Upper lobe of left lung (tissue), 6 donors: ENCODE data around the gene CDH2. TPM values are rescaled to one million over a fixed set of nuclear protein-coding genes. Genes with fewer than 3 reads are reported as not detected.

Source experiments
- ATAC-seq, 2 donors: fragments of 200-7000 bp; cut with Tn5 transposase; one replicate each; pipeline ENCODE4 v1.9.1; 2022; ENCODE audit warnings: mild to moderate bottlenecking in 2 of 2, moderate library complexity in 2 of 2; ENCODE audit not compliant: low FRiP score in 2 of 2
- DNase-seq, 2 donors: peaks; one replicate each; pipeline ENCODE4 v3.0.0-alpha.2; 2019 to 2020
- H3K27ac ChIP-seq, 4 donors: fragments of 200-600 bp; sonication (generic); one replicate each; pipeline ENCODE4 v1.5.1; 2016 to 2019
- H3K27me3 ChIP-seq, 4 donors: fragments of 200-600 bp; sonication (generic); one replicate each; pipeline ENCODE4 v1.5.1; 2017 to 2019
- H3K36me3 ChIP-seq, 4 donors: fragments of 200-600 bp; sonication (generic); one replicate each; pipeline ENCODE4 v1.5.1; 2016 to 2019
- H3K4me1 ChIP-seq, 4 donors: fragments of 200-600 bp; sonication (generic); one replicate each; pipeline ENCODE4 v1.5.1; 2018 to 2019
- H3K4me3 ChIP-seq, 4 donors: fragments of 200-600 bp; sonication (generic); one replicate each; pipeline ENCODE4 v1.5.1; 2017 to 2019; ENCODE audit warnings: mild to moderate bottlenecking in 2 of 4, moderate library complexity in 1 of 4
- H3K9me3 ChIP-seq, 4 donors: fragments of 200-600 bp; sonication (generic); one replicate each; pipeline ENCODE4 v1.5.1; 2018 to 2019
- EP300 ChIP-seq, 4 donors: sonication (generic); formaldehyde crosslinking; IDR thresholded peaks; one replicate each; pipeline ENCODE4 v1.5.1; 2017; ENCODE audit warnings: antibody characterized with exemption in 4 of 4, control low read depth in 2 of 4
- POLR2A ChIP-seq, 4 donors: fragments of 450-650 bp; IDR thresholded peaks; one replicate each; pipeline ENCODE4 v1.5.1; 2016 to 2017; ENCODE audit warnings: antibody characterized with exemption in 4 of 4, mild to moderate bottlenecking in 2 of 4
- POLR2AphosphoS5 ChIP-seq, 2 donors: sonication (generic); formaldehyde crosslinking; IDR thresholded peaks; one replicate each; pipeline ENCODE4 v1.5.1; 2017; ENCODE audit warnings: antibody characterized with exemption in 2 of 2
- WGBS, 2 donors: methylation state at CpG; one replicate each; pipeline ENCODE4 v1.1.5; 2017 to 2018; 5-methylcytosine and 5-hydroxymethylcytosine counted together
- total RNA-seq, 6 donors: library from RNA; depleted of rRNA in 4 of 6; stranded (reverse); fragments of >200 nt in 4 of 6; gene quantifications; one replicate each; pipeline versions ENCODE4 v1.1.0 to v1.2.1, GENCODE V29; 2016 to 2021
- TF ChIP-seq, protein P1 (sequence below), 6 experiments: fragments of 450-650 bp in 4 of 6; fragments of 200-600 bp in 2 of 6; sonication (generic) in 2 of 6; IDR thresholded peaks; one replicate each; pipeline ENCODE4 v1.5.1; 2016 to 2019; ENCODE audit warnings: antibody characterized with exemption in 6 of 6
- donor health status: DM: no; HTN: no; CAD: no; lungs with moderate emphysema.
- donor health status: DM: no; HTN: yes; CAD: no; lungs with severe emphysema.

The CDH2 gene
- total RNA-seq, 6 donors from 2014 or later = 0.20 to 2.3 (median 0.75) TPM; not detected in 2

DNA sequence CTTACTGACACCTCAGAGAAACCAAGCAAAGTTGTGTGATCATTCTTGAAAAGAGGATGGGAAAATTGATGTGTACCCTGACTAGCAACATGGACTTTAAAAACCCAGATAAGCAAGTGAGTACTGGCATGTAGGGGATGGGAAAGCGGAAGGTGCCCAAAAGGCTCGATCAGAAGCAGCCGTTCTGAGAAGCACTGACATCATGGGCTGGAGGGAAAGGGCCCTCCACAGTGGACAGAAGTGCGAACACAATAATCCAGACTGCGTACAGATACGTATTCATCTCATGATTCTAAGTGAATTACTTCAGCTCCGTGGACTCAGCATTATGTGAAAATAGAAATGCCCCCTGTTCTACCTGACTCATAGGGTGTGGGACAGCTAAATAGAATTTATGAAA is 42.2 kb downstream of the CDH2 start:
- Histone ChIP-seq H3K27me3 (no peaks in the 10 kb centered on the region), H3K4me3 (no peak overlapping the region), H3K36me3 (no peaks in the 10 kb centered on the region), H3K27ac (no peak overlapping the region), H3K9me3 (no peaks in the 10 kb centered on the region), H3K4me1 (no peaks in the 10 kb centered on the region)
- TF ChIP-seq EP300 (IDR thresholded peaks at IDR 0.05) (no peak), POLR2AphosphoS5 (IDR thresholded peaks at IDR 0.05) (no peak), POLR2A (IDR thresholded peaks at IDR 0.05) (no peak)
- TF ChIP-seq, protein P1, sequence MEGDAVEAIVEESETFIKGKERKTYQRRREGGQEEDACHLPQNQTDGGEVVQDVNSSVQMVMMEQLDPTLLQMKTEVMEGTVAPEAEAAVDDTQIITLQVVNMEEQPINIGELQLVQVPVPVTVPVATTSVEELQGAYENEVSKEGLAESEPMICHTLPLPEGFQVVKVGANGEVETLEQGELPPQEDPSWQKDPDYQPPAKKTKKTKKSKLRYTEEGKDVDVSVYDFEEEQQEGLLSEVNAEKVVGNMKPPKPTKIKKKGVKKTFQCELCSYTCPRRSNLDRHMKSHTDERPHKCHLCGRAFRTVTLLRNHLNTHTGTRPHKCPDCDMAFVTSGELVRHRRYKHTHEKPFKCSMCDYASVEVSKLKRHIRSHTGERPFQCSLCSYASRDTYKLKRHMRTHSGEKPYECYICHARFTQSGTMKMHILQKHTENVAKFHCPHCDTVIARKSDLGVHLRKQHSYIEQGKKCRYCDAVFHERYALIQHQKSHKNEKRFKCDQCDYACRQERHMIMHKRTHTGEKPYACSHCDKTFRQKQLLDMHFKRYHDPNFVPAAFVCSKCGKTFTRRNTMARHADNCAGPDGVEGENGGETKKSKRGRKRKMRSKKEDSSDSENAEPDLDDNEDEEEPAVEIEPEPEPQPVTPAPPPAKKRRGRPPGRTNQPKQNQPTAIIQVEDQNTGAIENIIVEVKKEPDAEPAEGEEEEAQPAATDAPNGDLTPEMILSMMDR (IDR thresholded peaks at IDR 0.05) = no peak
- 87 to 90% methylated on average over 7 of the region's 7 CpGs for WGBS, 2 donors
- ATAC-seq (no peak), DNase-seq (no peak)

DNA sequence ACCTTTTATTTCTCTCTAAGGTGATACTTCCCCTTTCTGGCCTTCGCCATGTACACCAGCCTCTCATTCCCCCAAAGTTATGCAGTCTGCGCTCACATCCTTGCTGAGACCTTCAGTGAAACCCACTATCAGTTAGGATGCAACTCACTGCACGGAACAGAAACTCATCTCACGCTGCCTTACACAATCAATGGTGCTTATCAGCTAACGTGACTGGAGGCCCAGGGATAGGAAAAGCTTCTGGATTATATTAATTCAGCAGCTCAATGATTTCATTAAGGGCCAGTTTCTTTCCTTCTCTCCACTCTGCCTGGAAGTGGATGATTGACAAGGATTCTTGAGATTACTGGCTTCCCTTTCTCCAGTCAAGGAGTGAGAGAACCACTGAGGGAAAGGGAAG is 44.8 kb downstream of the CDH2 start:
- Histone ChIP-seq H3K36me3 (no peaks in the 10 kb centered on the region), H3K4me1 (no peaks in the 10 kb centered on the region), H3K27me3 (no peaks in the 10 kb centered on the region), H3K4me3 (no peak overlapping the region), H3K27ac (no peak overlapping the region), H3K9me3 (no peaks in the 10 kb centered on the region)
- ATAC-seq (no peak), DNase-seq (no peak)
- TF ChIP-seq EP300 (IDR thresholded peaks at IDR 0.05) (no peak), POLR2A (IDR thresholded peaks at IDR 0.05) (no peak), POLR2AphosphoS5 (IDR thresholded peaks at IDR 0.05) (no peak)
- TF ChIP-seq, protein P1 (IDR thresholded peaks at IDR 0.05) = no peak
- 77 to 84% methylated on average over 5 of the region's 5 CpGs for WGBS, 2 donors

GRCh38 chr18:28128659-28128980 is 48.3 kb downstream of the CDH2 start:
- WGBS, 2 donors = 78 to 84% methylated on average over 3 of the region's 3 CpGs
- TF ChIP-seq, protein P1 (IDR thresholded peaks at IDR 0.05) = no peak
- no peak for TF ChIP-seq EP300 (IDR thresholded peaks at IDR 0.05)
- no peak for TF ChIP-seq POLR2AphosphoS5 (IDR thresholded peaks at IDR 0.05)
- no peak for TF ChIP-seq POLR2A (IDR thresholded peaks at IDR 0.05)

DNA sequence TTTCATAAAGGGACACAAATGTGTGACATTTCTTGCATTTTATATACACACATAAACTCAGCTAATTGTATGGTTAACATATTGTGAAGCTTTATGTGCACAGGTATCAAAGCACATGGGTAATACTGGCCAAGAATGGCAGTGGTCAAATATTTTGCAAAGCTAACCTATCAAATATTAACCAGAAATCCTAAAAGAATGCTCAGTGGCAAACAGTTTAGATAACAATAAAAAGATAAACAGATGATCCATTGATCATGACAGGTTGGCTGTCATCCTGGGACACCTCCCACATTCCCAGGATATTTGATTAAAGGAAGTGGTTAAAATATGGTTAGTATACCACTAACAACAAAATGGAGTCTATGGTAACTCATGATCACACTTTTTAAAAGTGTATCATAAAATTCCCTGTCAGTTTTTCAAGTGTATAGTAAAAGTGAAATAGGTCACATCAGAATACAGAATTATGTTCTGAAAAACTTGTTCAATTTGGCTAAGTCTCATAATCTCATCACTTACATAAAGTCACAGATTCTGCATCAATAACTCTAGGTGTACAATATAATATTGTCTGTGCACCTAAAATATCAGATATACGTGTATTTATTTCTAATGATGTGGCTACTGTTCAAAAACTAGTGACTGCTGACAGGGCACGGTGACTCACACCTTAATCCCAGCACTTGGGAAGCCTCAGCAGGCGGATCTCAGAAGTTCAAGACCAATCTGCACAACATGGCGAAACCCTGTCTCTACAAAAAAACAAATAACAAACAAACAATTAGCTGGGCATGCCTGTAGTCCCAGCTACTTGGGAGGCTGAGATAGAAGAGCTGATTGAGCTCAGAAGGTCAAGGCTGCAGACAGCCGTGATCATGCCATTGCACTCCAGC is 48.9 kb downstream of the CDH2 start:
- H3K27me3 ChIP-seq = no peaks in the 10 kb centered on the region
- no peaks in the 10 kb centered on the region for H3K36me3 ChIP-seq
- DNase-seq (no peak), ATAC-seq (no peak)
- no peaks in the 10 kb centered on the region for H3K9me3 ChIP-seq
- H3K4me1 ChIP-seq = no peaks in the 10 kb centered on the region
- no peak overlapping the region for H3K4me3 ChIP-seq
- H3K27ac ChIP-seq = no peak overlapping the region
- TF ChIP-seq POLR2A (IDR thresholded peaks at IDR 0.05) (no peak), POLR2AphosphoS5 (IDR thresholded peaks at IDR 0.05) (no peak), EP300 (IDR thresholded peaks at IDR 0.05) (no peak)
- TF ChIP-seq, protein P1 (IDR thresholded peaks at IDR 0.05) = no peak
- 83 to 93% methylated on average over 5 of the region's 5 CpGs for WGBS, 2 donors

More at GRCh38 chr18:28128659-28128980, 48.3 kb downstream of the CDH2 start:
- Histone ChIP-seq H3K36me3 (no peaks in the 10 kb centered on the region), H3K4me1 (no peaks in the 10 kb centered on the region), H3K4me3 (no peak overlapping the region), H3K27me3 (no peaks in the 10 kb centered on the region), H3K9me3 (no peaks in the 10 kb centered on the region), H3K27ac (no peak overlapping the region)
- ATAC-seq (no peak), DNase-seq (no peak)

DNA sequence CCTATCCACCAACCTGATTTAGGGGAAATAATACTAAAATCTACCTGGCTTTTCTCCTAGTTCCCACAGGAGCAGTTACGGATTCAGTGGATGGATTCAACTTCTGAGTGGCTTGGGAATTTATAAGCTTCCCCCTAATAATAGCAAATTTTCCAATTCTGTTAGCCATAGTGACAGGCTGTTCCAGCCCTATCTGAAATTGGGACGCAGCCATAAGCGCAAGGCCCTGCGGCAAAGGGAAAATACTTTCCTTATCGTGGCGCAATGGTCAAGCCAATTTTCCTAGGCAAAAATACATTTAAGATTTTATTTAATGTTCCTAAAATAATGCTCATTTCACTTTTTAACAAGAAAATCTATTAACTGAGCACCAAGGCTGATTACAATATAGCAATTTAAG is 49.7 kb downstream of the CDH2 start:
- 96 to 99% methylated on average over 6 of the region's 6 CpGs for WGBS, 2 donors
- Histone ChIP-seq H3K27ac (no peak overlapping the region), H3K27me3 (no peaks in the 10 kb centered on the region), H3K4me3 (no peak overlapping the region), H3K9me3 (no peaks in the 10 kb centered on the region), H3K36me3 (no peaks in the 10 kb centered on the region), H3K4me1 (no peaks in the 10 kb centered on the region)
- no peak for ATAC-seq
- DNase-seq = no peak
- TF ChIP-seq, protein P1 (IDR thresholded peaks at IDR 0.05) = no peak
- no peak for TF ChIP-seq EP300 (IDR thresholded peaks at IDR 0.05)
- no peak for TF ChIP-seq POLR2A (IDR thresholded peaks at IDR 0.05)
- TF ChIP-seq POLR2AphosphoS5 (IDR thresholded peaks at IDR 0.05) = no peak
